GM12864 (cell line): ENCODE data around the gene FOXO3B.
"Not testable (repeated sequence)": the region's sequence is repeated elsewhere in the genome, so short reads cannot be mapped to it uniquely, and the experiment has no call there.

Source experiments
- DNase-seq: peaks from one replicate; pipeline ENCODE4 v3.0.0-alpha.2; 2011; ENCODE audit warnings: low read depth
- H3K4me3 ChIP-seq: 2 replicates; pipeline ENCODE4 v1.5.1; 2011; ENCODE audit warnings: mild to moderate bottlenecking, low read depth, low read length, control low read depth

Gene FOXO3B

DNA sequence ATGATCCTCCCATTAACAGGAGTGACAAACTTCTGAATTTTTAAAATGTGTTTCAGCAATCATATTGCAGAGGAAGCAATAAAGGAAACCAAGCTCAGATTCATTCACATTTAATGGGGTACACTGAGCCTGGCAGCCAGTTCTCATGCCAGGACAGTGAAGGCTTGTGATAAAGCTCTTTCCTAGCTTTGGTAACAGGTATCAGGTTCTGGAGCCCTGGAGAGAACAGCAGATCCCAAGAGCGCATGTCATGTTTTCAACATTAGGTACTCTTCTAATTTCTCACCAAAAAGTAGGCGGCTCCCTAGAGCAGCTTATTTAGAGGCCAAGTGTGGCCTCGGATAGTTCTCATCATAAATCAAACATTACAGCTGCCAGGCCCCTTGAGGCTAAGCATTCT lies 14.6 kb downstream of the FOXO3B start:
- not testable (repeated sequence) for DNase-seq, H3K4me3 ChIP-seq

DNA sequence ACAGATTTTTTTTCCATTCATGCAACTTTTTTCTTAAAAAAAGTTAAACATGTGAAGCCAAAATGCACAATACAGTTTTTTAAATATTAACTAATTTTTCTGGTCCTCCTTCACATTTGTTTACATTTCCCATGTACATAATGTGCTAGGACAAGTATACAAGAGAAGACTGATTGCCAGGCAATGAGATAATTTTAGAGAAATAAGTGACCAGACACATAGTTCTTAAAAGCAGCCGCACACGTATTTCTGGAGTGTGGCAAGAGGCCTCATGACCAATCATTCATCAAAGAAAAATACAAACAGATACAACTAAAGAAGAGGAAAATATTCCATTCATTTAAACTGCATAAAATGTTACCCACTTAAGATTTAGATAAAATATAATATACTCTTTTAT lies 15.8 kb downstream of the FOXO3B start:
- DNase-seq, H3K4me3 ChIP-seq: not testable (repeated sequence)

GRCh38 chr17:18661924-18662624 lies 20.0 kb downstream of the FOXO3B start:
- DNase-seq, H3K4me3 ChIP-seq: not testable (repeated sequence)

DNA sequence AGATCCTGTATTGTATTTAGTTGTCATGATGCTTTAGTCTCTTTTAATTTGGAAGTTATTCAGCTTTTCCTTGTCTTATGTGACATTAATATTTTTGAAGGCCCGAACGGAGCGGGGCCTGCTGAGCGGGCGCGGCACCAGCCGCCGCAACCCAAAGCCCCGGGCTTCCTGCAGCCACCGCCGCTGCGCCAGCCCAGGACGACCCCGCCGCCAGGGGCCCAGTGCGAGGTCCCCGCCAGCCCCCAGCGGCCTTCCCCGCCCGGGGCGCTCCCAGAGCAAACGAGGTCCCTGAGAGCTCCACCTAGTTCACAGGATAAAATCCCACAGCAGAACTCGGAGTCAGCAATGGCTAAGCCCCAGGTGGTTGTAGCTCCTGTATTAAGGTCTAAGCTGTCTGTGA lies 32.0 kb downstream of the FOXO3B start:
- H3K4me3 ChIP-seq, DNase-seq: not testable (repeated sequence)

GRCh38 chr17:18644291-18644690 lies 37.8 kb downstream of the FOXO3B start, which contains the start of gene TBC1D28:
Gene TBC1D28 (minus strand): TSS chr17:18644391. CDS start chr17:18641352, 3,039 bp downstream.
- not testable (repeated sequence) for DNase-seq, H3K4me3 ChIP-seq

GRCh38 chr17:18643124-18643523 lies 39.0 kb downstream of the FOXO3B start:
- not testable (repeated sequence) for H3K4me3 ChIP-seq, DNase-seq

DNA sequence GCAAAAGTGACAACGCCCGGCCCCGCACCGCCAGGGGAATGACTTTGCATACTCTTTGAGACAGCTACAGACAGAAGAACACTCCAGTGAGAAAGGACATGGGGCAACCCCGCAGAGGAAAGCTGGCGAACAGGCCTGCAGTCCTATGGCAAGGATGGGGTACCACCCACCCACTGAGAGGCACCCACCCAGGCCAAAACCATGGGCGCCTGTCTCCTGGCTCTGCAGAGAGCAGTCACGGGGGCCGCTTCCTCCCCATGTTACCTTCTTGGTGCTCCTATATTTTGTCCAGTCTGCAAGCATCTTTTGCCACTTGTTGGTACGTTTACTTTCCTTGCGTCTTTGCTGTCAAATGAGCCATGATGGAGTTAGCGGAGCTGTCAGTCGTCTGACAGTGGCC lies 43.8 kb downstream of the FOXO3B start:
- not testable (repeated sequence) for H3K4me3 ChIP-seq, DNase-seq

- not testable (repeated sequence) for H3K4me3 ChIP-seq, DNase-seq
Measured at GRCh38 chr17:18636237-18636636, 45.9 kb downstream of the FOXO3B start.

DNA sequence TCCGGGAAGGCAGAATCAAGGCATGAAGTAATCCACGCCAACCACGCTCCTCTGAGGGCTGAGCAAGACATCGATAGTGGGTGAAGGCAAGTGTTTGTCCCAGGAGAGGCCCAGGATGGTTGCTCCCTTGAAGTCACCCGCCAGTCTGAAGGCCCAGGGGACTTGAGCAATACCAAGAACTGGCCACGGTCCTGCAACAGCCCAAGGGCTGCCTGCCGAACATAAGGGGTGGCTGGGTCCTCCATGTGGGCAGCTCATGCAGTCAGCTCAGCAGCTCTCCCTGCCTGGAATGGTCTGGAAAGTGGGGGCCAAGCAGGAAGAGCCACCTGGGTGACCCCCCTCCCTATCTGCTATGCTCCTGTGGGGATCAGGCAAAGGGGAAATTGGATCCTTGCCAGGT lies 46.3 kb downstream of the FOXO3B start:
- DNase-seq, H3K4me3 ChIP-seq: not testable (repeated sequence)

GRCh38 chr17:18634550-18635263 lies 47.4 kb downstream of the FOXO3B start:
- DNase-seq, H3K4me3 ChIP-seq: not testable (repeated sequence)
